ENCODE results near the gene LARP6.
"Not testable (repeated sequence)": the region's sequence is repeated elsewhere in the genome, so short reads cannot be mapped to it uniquely, and the experiment has no call there.

The LARP6 gene

GRCh38 chr15:70863450-70864218, 9.7 kb upstream of the LARP6 start:
- TF ChIP-seq SNAI2 (CRISPR knock-in tag; IDR thresholded peaks at IDR 0.05) (0 out of 2 replicates have a peak, but pooled peaks have one; percentile 21), ZFP3 (CRISPR knock-in tag; IDR thresholded peaks at IDR 0.05) (no peak), PATZ1 (CRISPR knock-in tag; IDR thresholded peaks at IDR 0.05; ENCODE audit: borderline replicate concordance) (no peak), ISL1 (CRISPR knock-in tag; IDR thresholded peaks at IDR 0.05) (peak; percentile 18; the same call in 1 of the 2 replicates), BACH2 (CRISPR knock-in tag; IDR thresholded peaks at IDR 0.05; ENCODE audit: borderline replicate concordance) (no peak)
- peak; percentile 91 for ATAC-seq

GRCh38 chr15:70859998-70860397, 6.0 kb upstream of the LARP6 start:
- no peak for ATAC-seq

GRCh38 chr15:70859322-70859908, 5.5 kb upstream of the LARP6 start:
- TF ChIP-seq ARNTL (CRISPR knock-in tag; IDR thresholded peaks at IDR 0.05; ENCODE audit: borderline replicate concordance, low read depth): no peak
- no peak for TF ChIP-seq ZNF70 (CRISPR knock-in tag; IDR thresholded peaks at IDR 0.05)
- TF ChIP-seq CSDC2 (CRISPR knock-in tag; IDR thresholded peaks at IDR 0.05): no peak
- no peak for TF ChIP-seq BACH2 (CRISPR knock-in tag; IDR thresholded peaks at IDR 0.05; ENCODE audit: borderline replicate concordance)
- no peak for TF ChIP-seq PPARA (CRISPR knock-in tag; IDR thresholded peaks at IDR 0.05; ENCODE audit: borderline replicate concordance)
- no peak for TF ChIP-seq ZNF565 (CRISPR knock-in tag; conservative IDR thresholded peaks at IDR 0.05; ENCODE audit: low read depth)
- TF ChIP-seq SNAI2 (CRISPR knock-in tag; IDR thresholded peaks at IDR 0.05): no peak
- TF ChIP-seq ZFP30 (CRISPR knock-in tag; IDR thresholded peaks at IDR 0.05): no peak
- TF ChIP-seq CREB5 (CRISPR knock-in tag; IDR thresholded peaks at IDR 0.05; ENCODE audit: low read depth): no peak
- no peak for TF ChIP-seq ISL1 (CRISPR knock-in tag; IDR thresholded peaks at IDR 0.05)
- no peak for TF ChIP-seq RARB (CRISPR knock-in tag; IDR thresholded peaks at IDR 0.05)
- TF ChIP-seq TOX (CRISPR knock-in tag; IDR thresholded peaks at IDR 0.05; ENCODE audit: borderline replicate concordance): no peak
- no peak for TF ChIP-seq PATZ1 (CRISPR knock-in tag; IDR thresholded peaks at IDR 0.05; ENCODE audit: borderline replicate concordance)
- no peak for TF ChIP-seq ZNF8 (CRISPR knock-in tag; IDR thresholded peaks at IDR 0.05)
- no peak for TF ChIP-seq ZFP3 (CRISPR knock-in tag; IDR thresholded peaks at IDR 0.05)
- no peak for ATAC-seq

More at GRCh38 chr15:70859998-70860397, 6.0 kb upstream of the LARP6 start:
- TF ChIP-seq ARNTL (CRISPR knock-in tag; IDR thresholded peaks at IDR 0.05; ENCODE audit: borderline replicate concordance, low read depth) (no peak), ZNF565 (CRISPR knock-in tag; conservative IDR thresholded peaks at IDR 0.05; ENCODE audit: low read depth) (no peak), CSRNP3 (CRISPR knock-in tag; IDR thresholded peaks at IDR 0.05) (no peak), ZC3H10 (CRISPR knock-in tag; IDR thresholded peaks at IDR 0.05) (no peak), POU6F1 (CRISPR knock-in tag; IDR thresholded peaks at IDR 0.05; ENCODE audit: borderline replicate concordance, low read depth) (no peak), CSDC2 (CRISPR knock-in tag; IDR thresholded peaks at IDR 0.05) (no peak), PATZ1 (CRISPR knock-in tag; IDR thresholded peaks at IDR 0.05; ENCODE audit: borderline replicate concordance) (no peak), ZNF8 (CRISPR knock-in tag; IDR thresholded peaks at IDR 0.05) (no peak), PPARA (CRISPR knock-in tag; IDR thresholded peaks at IDR 0.05; ENCODE audit: borderline replicate concordance) (no peak)

- ATAC-seq: not testable (repeated sequence)
Measured at GRCh38 chr15:70858614-70859321, 4.8 kb upstream of the LARP6 start.
